Tibial nerve (tissue), 4 donors: ENCODE data around the gene PERCC1. TPM values are rescaled to one million over a fixed set of nuclear protein-coding genes. Genes with fewer than 3 reads are reported as not detected.

Experiments
- DNase-seq, 2 donors: peaks; one replicate each; pipeline ENCODE4 v3.0.0-alpha.2; 2019; ENCODE audit warnings: low spot score in 2 of 2
- H3K27ac ChIP-seq, 4 donors: fragments of 200-600 bp; sonication (generic) in 3 of 4; one replicate each; pipeline ENCODE4 v1.5.1; 2017 to 2019; ENCODE audit warnings: mild to moderate bottlenecking in 1 of 4
- H3K27me3 ChIP-seq, 2 donors: fragments of 200-600 bp; sonication (generic) in 1 of 2; one replicate each; pipeline versions ENCODE4 v1.5.1 to v1.6.0; 2017 to 2019
- H3K36me3 ChIP-seq, 3 donors: fragments of 200-600 bp; sonication (generic); one replicate each; pipeline ENCODE4 v1.5.1; 2018 to 2019
- H3K4me1 ChIP-seq, 4 donors: fragments of 200-600 bp; sonication (generic) in 3 of 4; one replicate each; pipeline ENCODE4 v1.5.1; 2017 to 2019
- H3K4me3 ChIP-seq, 4 donors: fragments of 200-600 bp; sonication (generic) in 3 of 4; one replicate each; pipeline ENCODE4 v1.5.1; 2017 to 2019; ENCODE audit warnings: mild to moderate bottlenecking in 1 of 4, moderate library complexity in 1 of 4
- H3K9me3 ChIP-seq, 4 donors: fragments of 200-600 bp; sonication (generic) in 3 of 4; one replicate each; pipeline ENCODE4 v1.5.1; 2017 to 2019
- CTCF ChIP-seq, 5 experiments: fragments of 200-600 bp in 3 of 5; fragments of 450-650 bp in 2 of 5; sonication (generic) in 3 of 5; IDR thresholded peaks; one replicate each; pipeline ENCODE4 v1.5.1; 2016 to 2019; ENCODE audit warnings: antibody characterized with exemption in 5 of 5, mild to moderate bottlenecking in 3 of 5, moderate library complexity in 2 of 5
- EP300 ChIP-seq, 2 donors: sonication (generic); formaldehyde crosslinking; IDR thresholded peaks; one replicate each; pipeline ENCODE4 v1.6.1; 2017; ENCODE audit warnings: antibody characterized with exemption in 2 of 2, mild to moderate bottlenecking in 1 of 2
- POLR2A ChIP-seq, 2 donors: fragments of 450-650 bp; IDR thresholded peaks; one replicate each; pipeline ENCODE4 v1.6.1; 2017; ENCODE audit warnings: antibody characterized with exemption in 2 of 2, mild to moderate bottlenecking in 2 of 2, moderate library complexity in 2 of 2
- WGBS, 2 donors: methylation state at CpG; one replicate each; pipeline ENCODE4 v1.1.5; 2018; 5-methylcytosine and 5-hydroxymethylcytosine counted together
- total RNA-seq, 4 donors: library from RNA; depleted of rRNA; stranded (reverse); fragments of >200 nt; gene quantifications; one replicate each; pipeline ENCODE4 v1.1.0, GENCODE V29; 2016

The PERCC1 gene
- total RNA-seq, 4 donors from 2014 or later = 1.1 TPM; not detected in 3

- H3K9me3 ChIP-seq = no peaks in the 10 kb centered on the region
- TF ChIP-seq CTCF (IDR thresholded peaks at IDR 0.05) = no peak
- no peak for TF ChIP-seq EP300 (IDR thresholded peaks at IDR 0.05)
- no peak for TF ChIP-seq POLR2A (IDR thresholded peaks at IDR 0.05)
- no peak overlapping the region for H3K4me3 ChIP-seq
- H3K27me3 ChIP-seq = no peaks in the 10 kb centered on the region
- WGBS, 2 donors = 85 to 92% methylated on average over 13 to 17 of the region's 21 CpGs
- no peak overlapping the region for H3K27ac ChIP-seq
- DNase-seq = no peak
- no peaks in the 10 kb centered on the region for H3K4me1 ChIP-seq
- peaks cover 0 to 100% (median 33%) of the 10 kb centered on the region in 3 donors for H3K36me3 ChIP-seq
Observed at GRCh38 chr16:1450841-1451240, 20.0 kb downstream of the PERCC1 start.

GRCh38 chr16:1451702-1452392 lies 21.0 kb downstream of the PERCC1 start:
- DNase-seq = no peak
- Histone ChIP-seq H3K27me3 (no peaks in the 10 kb centered on the region), H3K4me1 (no peaks in the 10 kb centered on the region), H3K36me3 (peaks cover 0 to 100% (median 36%) of the 10 kb centered on the region in 3 donors), H3K4me3 (no peak overlapping the region), H3K9me3 (no peaks in the 10 kb centered on the region), H3K27ac (no peak overlapping the region)
- TF ChIP-seq POLR2A (IDR thresholded peaks at IDR 0.05) = no peak
- no peak for TF ChIP-seq EP300 (IDR thresholded peaks at IDR 0.05)
- no peak for TF ChIP-seq CTCF (IDR thresholded peaks at IDR 0.05)
- 89 to 91% methylated on average over 29 to 34 of the region's 34 CpGs for WGBS, 2 donors

- H3K9me3 ChIP-seq = no peaks in the 10 kb centered on the region
- H3K36me3 ChIP-seq = peaks cover 0 to 100% (median 31%) of the 10 kb centered on the region in 3 donors
- H3K4me3 ChIP-seq = no peak overlapping the region
- WGBS, 2 donors = 91 to 93% methylated on average over 18 to 20 of the region's 20 CpGs
- H3K27ac ChIP-seq = no peak overlapping the region
- TF ChIP-seq POLR2A (IDR thresholded peaks at IDR 0.05) (no peak), CTCF (IDR thresholded peaks at IDR 0.05) (no peak), EP300 (IDR thresholded peaks at IDR 0.05) (no peak)
- no peaks in the 10 kb centered on the region for H3K27me3 ChIP-seq
- DNase-seq = no peak
- no peaks in the 10 kb centered on the region for H3K4me1 ChIP-seq
Observed at GRCh38 chr16:1452530-1452929, 21.7 kb downstream of the PERCC1 start.

- no peaks in the 10 kb centered on the region for H3K9me3 ChIP-seq
Observed at GRCh38 chr16:1453316-1453715, 22.4 kb downstream of the PERCC1 start.

More at GRCh38 chr16:1453316-1453715, 22.4 kb downstream of the PERCC1 start:
- Histone ChIP-seq H3K36me3 (peaks cover 0 to 100% (median 30%) of the 10 kb centered on the region in 3 donors), H3K4me1 (no peaks in the 10 kb centered on the region), H3K4me3 (no peak overlapping the region), H3K27me3 (no peaks in the 10 kb centered on the region), H3K27ac (no peak overlapping the region)
- 92 to 96% methylated on average over 15 to 19 of the region's 19 CpGs for WGBS, 2 donors
- no peak for DNase-seq
- TF ChIP-seq CTCF (IDR thresholded peaks at IDR 0.05) (no peak), POLR2A (IDR thresholded peaks at IDR 0.05) (no peak), EP300 (IDR thresholded peaks at IDR 0.05) (no peak)
